GM12872 (cell line): ENCODE data around the gene EHBP1.

ENCODE experiments used
- TF ChIP-seq, protein P1 (sequence below): IDR thresholded peaks from 3 replicates; pipeline ENCODE4 v1.5.1; 2011; ENCODE audit warnings: low read depth, mild to moderate bottlenecking, low read length, moderate library complexity; ENCODE audit not compliant: insufficient read depth

The EHBP1 gene

DNA sequence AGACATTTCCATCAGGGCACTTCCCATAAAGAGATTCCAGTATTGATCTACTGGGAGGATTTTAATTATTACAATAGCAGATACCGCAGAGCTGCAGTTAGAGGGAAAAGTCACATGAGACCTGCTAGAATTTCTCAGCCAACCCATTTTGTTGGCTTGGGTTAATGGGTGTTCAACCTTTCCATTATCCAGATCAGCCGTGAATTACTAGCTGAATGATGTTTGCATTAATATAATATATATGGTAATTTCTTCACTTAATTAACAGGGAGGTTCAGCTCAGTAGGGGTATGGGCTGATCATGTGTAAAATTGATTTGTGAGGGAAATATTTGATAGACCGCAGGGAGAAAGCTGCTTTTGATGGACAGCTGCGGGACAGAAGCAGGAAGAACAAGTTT is 288.7 kb downstream of the EHBP1 start:
- TF ChIP-seq, protein P1, sequence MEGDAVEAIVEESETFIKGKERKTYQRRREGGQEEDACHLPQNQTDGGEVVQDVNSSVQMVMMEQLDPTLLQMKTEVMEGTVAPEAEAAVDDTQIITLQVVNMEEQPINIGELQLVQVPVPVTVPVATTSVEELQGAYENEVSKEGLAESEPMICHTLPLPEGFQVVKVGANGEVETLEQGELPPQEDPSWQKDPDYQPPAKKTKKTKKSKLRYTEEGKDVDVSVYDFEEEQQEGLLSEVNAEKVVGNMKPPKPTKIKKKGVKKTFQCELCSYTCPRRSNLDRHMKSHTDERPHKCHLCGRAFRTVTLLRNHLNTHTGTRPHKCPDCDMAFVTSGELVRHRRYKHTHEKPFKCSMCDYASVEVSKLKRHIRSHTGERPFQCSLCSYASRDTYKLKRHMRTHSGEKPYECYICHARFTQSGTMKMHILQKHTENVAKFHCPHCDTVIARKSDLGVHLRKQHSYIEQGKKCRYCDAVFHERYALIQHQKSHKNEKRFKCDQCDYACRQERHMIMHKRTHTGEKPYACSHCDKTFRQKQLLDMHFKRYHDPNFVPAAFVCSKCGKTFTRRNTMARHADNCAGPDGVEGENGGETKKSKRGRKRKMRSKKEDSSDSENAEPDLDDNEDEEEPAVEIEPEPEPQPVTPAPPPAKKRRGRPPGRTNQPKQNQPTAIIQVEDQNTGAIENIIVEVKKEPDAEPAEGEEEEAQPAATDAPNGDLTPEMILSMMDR: no peak

DNA sequence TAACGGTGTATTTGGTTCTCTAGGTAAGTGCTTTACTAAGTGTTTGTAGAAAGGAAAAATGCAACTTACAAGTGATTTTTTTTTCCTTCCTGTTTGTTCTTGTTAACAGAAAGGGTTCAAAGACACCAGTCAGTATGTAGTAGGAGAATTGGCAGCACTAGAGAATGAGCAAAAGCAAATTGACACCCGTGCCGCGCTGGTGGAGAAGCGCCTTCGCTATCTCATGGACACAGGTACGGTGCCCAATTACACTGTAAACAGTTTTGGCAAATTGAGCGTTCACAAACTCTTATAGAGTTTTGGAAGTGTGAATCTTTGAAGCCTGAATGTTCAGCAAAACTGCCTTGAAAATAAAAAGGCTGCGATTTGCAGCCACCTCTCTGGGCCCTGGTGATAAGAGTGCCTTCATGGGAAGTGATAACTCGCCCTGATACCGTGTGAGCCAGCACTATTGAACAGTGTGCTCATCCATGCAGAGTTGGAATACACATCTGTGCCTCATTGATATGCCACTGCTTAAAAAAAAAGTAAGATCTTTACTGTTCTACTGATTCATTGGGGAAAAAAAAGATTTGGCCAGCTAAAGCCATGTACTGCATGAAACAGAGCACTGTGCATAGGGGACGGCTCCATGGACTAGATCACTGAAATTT is 291.1 kb downstream of the EHBP1 start:
- TF ChIP-seq, protein P1: no peak

DNA sequence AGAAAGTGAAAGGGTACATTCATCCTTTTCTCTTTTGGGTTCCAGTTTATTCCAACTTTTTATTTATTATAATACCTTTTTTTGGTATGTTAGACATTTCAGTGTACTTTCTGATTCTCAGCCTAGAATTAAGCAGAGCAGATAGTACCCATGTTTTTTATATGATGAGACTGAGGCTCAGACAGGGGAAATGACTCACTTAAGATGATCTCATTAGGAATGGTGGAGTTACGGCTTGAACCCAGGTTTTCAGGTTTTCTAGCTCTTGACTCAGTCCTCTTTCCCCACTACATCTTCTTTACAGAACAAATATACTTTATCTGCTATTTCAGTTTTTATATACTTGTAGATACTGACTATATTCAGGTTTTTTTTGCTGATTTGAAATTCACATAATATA is 293.4 kb downstream of the EHBP1 start:
- TF ChIP-seq, protein P1: no peak

DNA sequence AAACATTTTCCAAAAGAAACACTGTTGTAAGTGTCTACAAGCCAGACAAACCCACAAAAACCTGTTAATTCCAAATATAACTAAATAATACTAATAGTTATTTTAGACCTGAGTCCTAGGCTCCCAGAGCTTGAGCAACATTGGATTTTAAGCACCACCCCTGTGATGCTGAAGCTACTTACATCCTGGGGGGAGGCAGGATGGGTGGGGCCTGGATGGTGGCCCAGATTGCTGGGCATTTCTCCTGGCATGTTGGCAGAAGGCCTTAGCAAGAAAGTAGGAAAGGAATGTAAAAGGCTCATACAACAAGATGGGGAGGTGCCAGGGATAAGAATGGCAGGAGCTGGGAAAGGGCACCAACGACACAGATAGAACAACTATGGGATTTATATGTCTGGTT is 294.4 kb downstream of the EHBP1 start:
- TF ChIP-seq, protein P1: no peak

DNA sequence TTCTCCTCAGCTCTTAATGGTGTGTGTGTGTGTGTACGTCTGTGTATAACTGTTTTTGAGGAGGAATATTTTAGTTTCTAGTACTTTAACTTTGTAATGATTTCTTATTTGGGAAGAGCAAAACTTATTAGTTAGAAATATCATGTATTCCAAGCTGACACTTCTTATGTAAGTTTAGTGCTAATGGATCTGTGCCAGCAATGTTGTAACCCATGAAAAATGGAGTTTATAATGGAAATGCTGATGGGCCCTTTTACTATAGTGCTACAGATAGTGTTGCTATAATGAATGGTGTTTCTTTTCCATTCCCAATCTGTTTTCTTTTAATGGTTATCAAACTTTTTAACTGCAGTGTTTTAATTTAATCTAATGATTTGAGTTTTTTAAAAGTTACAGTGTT is 295.3 kb downstream of the EHBP1 start:
- TF ChIP-seq, protein P1: no peak

DNA sequence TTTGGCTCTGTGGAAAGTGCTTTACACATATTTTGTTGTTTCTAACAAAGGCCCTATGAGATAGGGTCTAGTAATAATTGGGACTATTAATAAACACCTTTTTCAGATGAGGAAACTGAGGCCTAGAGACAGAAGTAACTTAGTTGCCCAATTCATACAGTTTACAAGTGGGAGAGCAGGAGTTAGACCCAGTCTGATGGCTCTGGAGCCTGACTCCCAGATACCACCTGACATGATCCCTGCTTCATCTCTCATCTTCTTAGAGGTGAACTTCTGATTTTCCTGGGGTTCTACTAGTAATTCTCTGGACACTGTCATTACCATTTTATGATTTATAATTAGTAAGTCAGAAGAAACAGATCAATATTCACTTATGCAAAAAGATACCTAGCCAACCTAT is 296.1 kb downstream of the EHBP1 start:
- TF ChIP-seq, protein P1: no peak

DNA sequence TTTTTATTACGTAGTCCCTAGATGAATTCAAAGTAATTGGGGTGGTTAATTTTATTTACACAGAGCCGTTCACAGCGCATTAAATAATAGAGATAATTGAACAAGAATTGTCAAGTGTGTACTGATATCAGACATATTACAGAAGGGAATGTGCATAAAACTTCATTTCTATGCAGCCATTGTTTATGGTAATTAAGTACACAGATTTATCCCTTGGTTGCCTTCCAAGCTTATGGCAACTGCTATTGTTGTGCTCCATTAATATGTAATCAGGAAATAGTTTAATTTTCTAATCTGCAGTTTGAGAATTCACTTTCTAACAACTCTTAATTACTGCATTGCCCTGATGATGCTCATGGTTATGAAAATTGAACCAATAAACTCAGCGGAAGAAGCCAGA is 297.8 kb downstream of the EHBP1 start:
- TF ChIP-seq, protein P1: no peak
